DND-41 (cell line): ENCODE results near the gene MID2.

Source experiments
- ATAC-seq: fragments of 200-7000 bp; cut with Tn5 transposase; 3 replicates; pipeline ENCODE4 v1.9.1; 2021; ENCODE audit warnings: low read depth; ENCODE audit not compliant: insufficient read depth
- DNase-seq: peaks from one replicate; pipeline ENCODE4 v3.0.0-alpha.2; 2020
- H2AFZ ChIP-seq: 2 replicates; pipeline ENCODE4 v1.6.0; 2012; ENCODE audit warnings: low read depth, low read length
- H3K27ac ChIP-seq: 2 replicates; pipeline ENCODE4 v1.5.1; 2012; ENCODE audit warnings: low read length, inconsistent platforms
- H3K27me3 ChIP-seq: fragments of 200-600 bp; sonication (generic); 2 replicates; pipeline ENCODE4 v1.6.0; 2012; ENCODE audit warnings: low read length, mild to moderate bottlenecking, inconsistent platforms; ENCODE audit not compliant: insufficient read depth, poor library complexity
- H3K36me3 ChIP-seq: 2 replicates; pipeline ENCODE4 v1.5.1; 2012; ENCODE audit warnings: low read length, inconsistent platforms; ENCODE audit not compliant: insufficient read depth
- H3K4me1 ChIP-seq: 2 replicates; pipeline ENCODE4 v1.5.1; 2012; ENCODE audit warnings: mild to moderate bottlenecking, low read length; ENCODE audit not compliant: insufficient read depth
- H3K4me2 ChIP-seq: 2 replicates; pipeline ENCODE4 v1.6.0; 2012; ENCODE audit warnings: mild to moderate bottlenecking, moderate library complexity, low read length, inconsistent platforms; ENCODE audit not compliant: insufficient read depth
- H3K4me3 ChIP-seq, 2 experiments: fragments of 200-600 bp in 1 of 2; shearing (Covaris generic) in 1 of 2; 2 replicates each; pipeline ENCODE4 v1.5.1; 2012 to 2016; ENCODE audit warnings: inconsistent platforms in 2 of 2, low read length in 2 of 2, mild to moderate bottlenecking in 2 of 2, low read depth in 1 of 2, moderate library complexity in 1 of 2
- H3K79me2 ChIP-seq: 2 replicates; pipeline ENCODE4 v1.6.0; 2012; ENCODE audit warnings: low read length, inconsistent platforms; ENCODE audit not compliant: insufficient read depth
- H3K9ac ChIP-seq: 2 replicates; pipeline ENCODE4 v1.6.0; 2012; ENCODE audit warnings: low read depth, mild to moderate bottlenecking, inconsistent platforms, low read length, moderate library complexity
- H3K9me3 ChIP-seq: 2 replicates; pipeline ENCODE4 v1.5.1; 2012; ENCODE audit warnings: low read length, moderate library complexity, mild to moderate bottlenecking, inconsistent platforms; ENCODE audit not compliant: insufficient read depth, severe bottlenecking
- H4K20me1 ChIP-seq: 2 replicates; pipeline ENCODE4 v1.6.0; 2012; ENCODE audit warnings: low read length; ENCODE audit not compliant: insufficient read depth
- CTCF ChIP-seq: IDR thresholded peaks from 2 replicates; pipeline ENCODE4 v1.5.1; 2012; ENCODE audit warnings: borderline replicate concordance, low read length, moderate library complexity, mild to moderate bottlenecking; ENCODE audit not compliant: poor library complexity, severe bottlenecking; ENCODE audit errors: extremely low read depth
- EZH2 ChIP-seq: IDR thresholded peaks from 3 replicates; pipeline ENCODE4 v1.6.1; 2012; ENCODE audit warnings: borderline replicate concordance, low read depth, mild to moderate bottlenecking, moderate library complexity, low read length, inconsistent platforms; ENCODE audit not compliant: severe bottlenecking

The MID2 gene

GRCh38 chrX:107968623-107969022, 143.0 kb downstream of the MID2 start:
- Histone ChIP-seq H3K4me3 (no peak overlapping the region), H4K20me1 (no peaks in the 10 kb centered on the region), H3K9me3 (no peaks in the 10 kb centered on the region), H3K27ac (no peak overlapping the region), H3K36me3 (no peaks in the 10 kb centered on the region), H3K4me1 (no peaks in the 10 kb centered on the region), H3K9ac (no peak overlapping the region), H3K4me2 (no peak overlapping the region), H3K79me2 (no peaks in the 10 kb centered on the region), H3K27me3 (no peaks in the 10 kb centered on the region), H2AFZ (no peak overlapping the region)
- DNase-seq (no peak), ATAC-seq (no peak)
- TF ChIP-seq EZH2 (no peak), CTCF (no peak)

DNA sequence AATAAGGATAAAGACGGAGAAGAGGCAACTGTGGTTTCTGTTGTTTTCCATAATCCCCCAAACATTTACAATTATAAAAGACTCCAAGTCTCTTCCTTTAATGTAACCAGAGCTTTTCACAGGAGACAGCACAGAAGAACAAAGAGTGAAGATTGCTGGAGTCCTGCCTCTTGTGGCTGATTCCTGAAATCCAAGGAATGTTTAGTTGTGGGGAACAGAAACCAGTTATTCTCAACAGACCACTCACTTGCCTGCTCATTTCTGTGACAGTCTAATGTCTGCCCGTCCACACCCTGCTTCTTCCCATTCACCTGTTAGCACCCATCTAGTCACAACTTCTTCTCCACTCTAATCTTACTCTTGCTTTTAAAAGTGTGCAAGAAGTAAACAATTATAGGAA, 144.4 kb downstream of the MID2 start:
- Histone ChIP-seq H3K4me1 (no peaks in the 10 kb centered on the region), H2AFZ (no peak overlapping the region), H3K4me2 (no peak overlapping the region), H4K20me1 (no peaks in the 10 kb centered on the region), H3K27ac (no peak overlapping the region), H3K9me3 (no peaks in the 10 kb centered on the region), H3K36me3 (no peaks in the 10 kb centered on the region), H3K9ac (no peak overlapping the region), H3K4me3 (no peak overlapping the region), H3K79me2 (no peaks in the 10 kb centered on the region), H3K27me3 (no peaks in the 10 kb centered on the region)
- no peak for TF ChIP-seq CTCF
- no peak for TF ChIP-seq EZH2
- ATAC-seq, result no peak
- no peak for DNase-seq

- no peak overlapping the region for H3K4me3 ChIP-seq
- TF ChIP-seq CTCF (no peak), EZH2 (no peak)
- H3K9ac ChIP-seq, result no peak overlapping the region
- H3K9me3 ChIP-seq, result no peaks in the 10 kb centered on the region
- no peaks in the 10 kb centered on the region for H3K79me2 ChIP-seq
- no peaks in the 10 kb centered on the region for H3K4me1 ChIP-seq
- no peaks in the 10 kb centered on the region for H4K20me1 ChIP-seq
- no peak overlapping the region for H2AFZ ChIP-seq
- DNase-seq, result no peak
- no peak for ATAC-seq
- no peaks in the 10 kb centered on the region for H3K36me3 ChIP-seq
- H3K4me2 ChIP-seq, result no peak overlapping the region
- H3K27me3 ChIP-seq, result no peaks in the 10 kb centered on the region
- H3K27ac ChIP-seq, result no peak overlapping the region
Observed at GRCh38 chrX:107971636-107972035, 146.0 kb downstream of the MID2 start.
